ENCODE measurements around the gene C19orf25.
"Not testable (repeated sequence)": the region's sequence is repeated elsewhere in the genome, so short reads cannot be mapped to it uniquely, and the experiment has no call there.

Gene C19orf25

DNA sequence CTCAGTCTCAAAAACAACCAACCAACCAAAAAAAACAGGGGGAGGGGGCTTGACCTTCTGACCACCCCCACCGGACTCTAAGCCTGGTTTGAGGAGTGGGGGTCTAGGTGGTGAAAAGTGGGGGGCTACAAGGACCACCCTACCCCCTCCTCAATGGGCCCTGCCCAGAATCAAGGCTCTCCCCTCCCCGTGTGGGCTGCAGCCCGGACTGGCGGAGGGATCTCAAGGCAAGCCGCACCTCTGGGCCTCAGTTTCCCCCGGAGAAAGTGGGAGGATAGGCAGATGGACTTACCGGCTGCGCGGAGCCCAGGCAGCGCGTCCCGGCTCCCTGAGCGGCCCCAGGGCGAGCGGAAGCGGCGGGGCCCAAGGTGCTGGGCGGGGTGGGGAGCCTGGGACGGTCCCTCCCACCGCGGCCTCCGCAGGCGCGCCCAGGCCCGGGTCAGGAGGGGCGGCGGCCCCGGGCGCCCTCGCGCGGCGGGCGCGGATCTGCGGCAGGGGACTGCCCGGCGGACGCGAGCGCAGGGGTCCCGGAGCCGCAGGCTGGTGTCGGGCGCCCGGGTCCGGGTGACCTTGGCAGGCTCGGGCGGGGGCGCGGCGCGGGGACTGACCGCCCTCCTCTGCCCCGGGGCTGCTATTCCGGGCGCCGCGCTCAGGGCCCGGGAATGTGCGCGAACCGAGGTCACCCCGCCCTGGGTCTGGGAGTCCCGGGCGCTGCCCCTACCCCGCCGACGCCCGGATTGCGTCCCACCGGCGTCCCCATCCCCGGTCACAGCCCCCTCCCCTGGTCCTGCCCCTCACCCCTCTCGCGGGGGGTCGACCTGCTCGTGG is 33.9 kb upstream of the C19orf25 start, which contains the start of gene ADAMTSL5:
Gene ADAMTSL5, minus strand, starts transcription at position 349 of the 828 bp plus-strand sequence. CDS start 2,076 bp downstream, outside the sequence.
- DNase-seq: peak; percentile 65

DNA sequence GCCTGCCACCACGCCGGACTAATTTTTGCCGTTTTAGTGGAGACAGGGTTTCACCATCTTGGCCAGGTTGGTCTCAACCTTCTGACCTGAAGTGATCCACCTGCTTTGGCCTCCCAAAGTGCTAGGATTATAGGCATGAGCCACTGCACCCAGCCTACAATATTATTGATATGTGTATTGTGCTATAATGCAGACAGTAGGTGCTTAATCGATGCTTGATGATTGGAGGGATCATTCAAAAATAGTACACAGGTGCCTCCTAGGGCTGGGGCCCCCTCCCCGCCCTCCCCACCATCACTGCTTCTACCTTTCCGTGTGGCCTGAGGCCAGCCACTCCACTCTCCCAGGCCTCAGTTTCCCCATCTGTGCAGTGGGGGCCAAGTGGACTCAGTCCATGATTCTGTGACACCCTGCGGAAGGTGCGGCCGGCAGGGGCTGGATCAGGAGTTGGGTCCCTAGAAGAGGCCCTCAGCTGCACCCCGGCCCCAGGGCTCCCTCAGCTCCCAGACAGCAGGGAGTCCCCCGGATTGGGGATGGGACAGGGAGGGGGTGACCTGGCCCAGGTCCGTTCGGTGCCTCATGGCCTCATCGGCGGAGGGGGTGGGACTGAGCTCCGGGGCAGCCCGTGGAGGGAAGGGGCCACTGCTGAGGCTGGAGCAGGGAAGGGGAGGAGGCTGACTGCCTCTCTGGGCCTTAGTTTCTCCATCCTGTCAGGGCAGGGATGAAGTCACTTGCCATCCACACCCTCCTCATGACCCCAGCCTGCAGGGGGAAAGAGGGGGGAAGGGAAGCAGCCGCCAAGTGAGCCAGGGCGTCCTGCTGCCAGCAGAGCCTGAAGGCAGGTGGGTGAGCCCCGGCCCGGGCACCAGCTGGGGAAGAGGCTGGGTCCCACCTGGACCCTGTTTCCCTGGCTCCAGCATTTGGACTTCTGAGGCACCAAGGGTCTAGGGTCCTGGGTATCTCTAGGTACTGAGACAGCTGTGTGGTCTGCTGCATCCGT is 32.6 kb upstream of the C19orf25 start:
- no peak for DNase-seq

DNA sequence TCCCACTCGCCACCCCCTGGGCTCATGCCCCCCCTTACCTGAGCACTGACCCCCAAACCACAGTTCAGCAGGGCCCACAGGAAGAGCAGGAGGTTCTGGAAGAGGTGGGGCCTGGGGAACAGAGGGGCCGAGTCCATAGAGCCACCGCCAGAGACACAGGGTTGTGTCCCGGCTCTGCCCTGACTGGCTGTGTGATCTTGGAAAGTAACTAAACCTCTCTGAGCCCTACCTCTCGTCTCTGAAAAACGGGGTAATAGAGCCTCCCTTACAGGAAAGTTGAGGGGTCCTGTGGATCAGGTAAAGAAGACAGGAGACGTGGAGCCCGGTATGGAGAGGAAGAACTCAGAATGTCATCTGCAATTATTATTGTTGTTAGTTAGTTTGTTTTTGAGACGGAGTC is 31.8 kb upstream of the C19orf25 start:
- no peak for DNase-seq

DNA sequence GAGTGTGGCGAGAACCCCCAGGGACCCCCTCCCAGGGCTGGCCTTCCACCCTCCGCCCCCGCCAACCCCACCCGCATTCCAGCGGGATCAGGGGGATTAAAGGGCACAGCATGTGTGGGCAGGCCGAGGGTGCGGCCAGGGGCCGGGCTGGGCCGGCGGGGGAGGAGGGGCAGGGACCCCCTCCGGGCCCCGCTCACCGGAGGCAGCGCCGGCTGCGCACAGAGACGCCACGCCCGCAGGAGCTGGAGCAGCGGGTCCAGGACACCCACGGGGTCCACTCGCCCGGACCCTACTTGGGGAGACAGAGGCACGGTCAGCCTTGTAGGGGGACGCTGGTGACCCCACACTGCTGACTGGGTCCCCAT is 31.4 kb upstream of the C19orf25 start:
- DNase-seq: no peak

DNA sequence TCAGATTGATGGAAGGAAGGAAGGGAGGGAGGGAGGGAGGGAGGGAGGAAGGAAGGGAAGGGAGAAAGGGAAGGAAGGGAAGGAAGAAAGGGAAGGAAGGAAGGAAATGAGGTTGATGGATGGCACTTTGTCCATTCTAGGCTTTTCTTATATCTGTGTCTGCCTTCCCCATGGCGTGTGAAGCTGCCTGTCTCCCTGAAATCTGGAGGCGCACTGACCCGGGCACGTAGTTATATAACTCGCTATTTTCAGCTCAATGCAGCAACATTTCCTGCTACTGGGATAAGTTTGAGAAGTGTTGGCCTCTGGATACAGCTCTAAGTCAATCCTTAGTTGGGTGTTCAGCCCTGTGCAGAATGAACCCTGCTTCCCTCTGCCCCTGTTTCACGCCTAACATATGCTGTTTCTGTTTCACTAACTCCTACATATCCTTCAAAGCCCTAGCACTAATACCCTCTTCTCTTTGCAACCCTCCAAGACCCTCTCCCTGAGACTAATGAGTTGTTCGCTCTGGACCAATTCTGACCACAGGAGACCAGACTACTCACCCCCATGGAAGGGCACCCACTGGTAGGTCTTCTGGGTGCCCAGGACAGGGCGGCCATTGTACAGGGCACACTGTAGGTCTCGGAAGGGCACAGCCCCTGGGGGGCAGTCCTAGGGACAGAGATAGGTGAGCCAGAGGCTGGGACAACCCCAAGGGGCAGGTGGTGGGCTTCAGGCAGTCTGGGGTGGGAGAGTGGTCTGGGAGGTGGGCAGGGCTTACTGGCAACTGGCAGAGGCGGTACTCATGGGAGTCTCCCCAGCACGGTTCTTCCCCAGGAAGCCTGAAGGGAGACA is 30.8 kb upstream of the C19orf25 start:
- DNase-seq: no peak

DNA sequence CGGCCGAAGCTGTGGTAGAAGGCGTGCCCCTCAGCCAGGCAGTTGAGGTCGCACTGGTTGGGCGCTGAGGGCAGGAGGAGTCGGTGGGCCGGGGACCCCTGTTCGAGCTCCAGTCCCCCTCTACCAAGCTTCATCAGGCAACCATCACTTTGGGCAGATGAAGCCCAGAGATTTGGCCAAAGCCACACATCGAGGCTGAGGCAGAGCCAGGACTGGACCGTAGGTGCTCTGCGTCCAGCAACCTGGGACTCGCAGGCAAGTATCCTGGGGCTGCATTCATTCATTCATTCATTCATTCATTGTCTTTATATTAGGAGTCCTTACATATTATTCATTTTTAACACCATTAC is 29.5 kb upstream of the C19orf25 start:
- DNase-seq: no peak

DNA sequence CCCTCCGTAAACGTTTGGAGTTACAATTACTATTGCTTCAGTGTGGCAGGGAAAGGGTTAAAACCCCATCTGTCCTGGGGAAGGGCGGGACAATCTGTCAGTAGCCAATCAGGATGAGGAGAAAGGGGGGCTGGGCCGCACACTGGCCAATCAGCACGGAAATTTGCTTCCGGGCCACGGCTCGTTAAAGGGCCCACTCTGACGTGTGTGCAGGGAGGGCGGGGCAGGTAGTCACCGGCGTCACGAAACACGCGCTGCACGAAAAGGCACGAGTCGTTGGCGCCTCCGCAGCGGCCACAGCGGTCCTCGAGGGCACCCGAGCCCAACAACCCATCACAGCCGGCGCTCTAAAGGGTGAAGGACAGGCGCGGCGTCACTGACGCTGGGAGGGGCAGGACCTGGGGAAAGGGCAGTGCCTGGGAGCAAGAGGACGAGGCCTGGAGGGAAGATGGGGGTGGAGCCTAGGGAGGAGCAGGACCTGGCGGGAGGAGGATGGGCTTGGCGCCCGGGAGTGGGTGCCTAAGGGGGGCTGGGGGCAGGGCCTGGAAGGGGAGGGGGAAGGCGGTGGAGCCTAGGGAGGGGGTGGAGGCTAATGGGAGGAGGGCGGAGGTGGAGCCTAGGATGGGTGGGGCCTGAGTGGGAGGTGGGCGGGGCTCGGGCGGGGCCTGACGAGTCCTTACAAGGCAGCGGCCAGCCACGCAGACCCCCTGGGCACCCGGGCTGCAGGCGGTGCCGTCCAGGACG is 28.9 kb upstream of the C19orf25 start:
- peak; percentile 95 for DNase-seq

DNA sequence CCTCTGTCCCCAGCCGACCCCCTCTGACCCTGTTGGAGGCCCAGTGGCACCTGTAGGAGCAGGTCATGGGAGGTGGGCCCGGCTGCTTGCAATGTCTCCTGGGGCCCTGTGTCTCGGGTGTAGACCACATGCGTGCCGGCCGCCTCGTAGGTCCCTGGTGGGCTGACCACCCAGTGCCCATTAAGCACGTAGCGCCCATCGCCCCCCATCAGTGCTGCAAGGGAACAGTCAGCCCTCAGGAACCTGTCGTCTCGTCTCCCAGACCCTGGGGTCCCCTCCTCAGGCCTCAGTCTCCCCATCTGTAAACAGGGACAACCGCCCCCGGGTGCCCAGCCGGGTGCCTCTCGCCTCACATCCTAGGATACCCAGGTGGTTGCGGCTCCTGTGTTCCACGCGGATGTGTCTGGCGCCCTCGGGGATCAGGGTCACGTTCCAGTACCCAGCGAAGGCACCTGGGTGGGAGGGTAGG is 28.2 kb upstream of the C19orf25 start:
- DNase-seq: no peak

DNA sequence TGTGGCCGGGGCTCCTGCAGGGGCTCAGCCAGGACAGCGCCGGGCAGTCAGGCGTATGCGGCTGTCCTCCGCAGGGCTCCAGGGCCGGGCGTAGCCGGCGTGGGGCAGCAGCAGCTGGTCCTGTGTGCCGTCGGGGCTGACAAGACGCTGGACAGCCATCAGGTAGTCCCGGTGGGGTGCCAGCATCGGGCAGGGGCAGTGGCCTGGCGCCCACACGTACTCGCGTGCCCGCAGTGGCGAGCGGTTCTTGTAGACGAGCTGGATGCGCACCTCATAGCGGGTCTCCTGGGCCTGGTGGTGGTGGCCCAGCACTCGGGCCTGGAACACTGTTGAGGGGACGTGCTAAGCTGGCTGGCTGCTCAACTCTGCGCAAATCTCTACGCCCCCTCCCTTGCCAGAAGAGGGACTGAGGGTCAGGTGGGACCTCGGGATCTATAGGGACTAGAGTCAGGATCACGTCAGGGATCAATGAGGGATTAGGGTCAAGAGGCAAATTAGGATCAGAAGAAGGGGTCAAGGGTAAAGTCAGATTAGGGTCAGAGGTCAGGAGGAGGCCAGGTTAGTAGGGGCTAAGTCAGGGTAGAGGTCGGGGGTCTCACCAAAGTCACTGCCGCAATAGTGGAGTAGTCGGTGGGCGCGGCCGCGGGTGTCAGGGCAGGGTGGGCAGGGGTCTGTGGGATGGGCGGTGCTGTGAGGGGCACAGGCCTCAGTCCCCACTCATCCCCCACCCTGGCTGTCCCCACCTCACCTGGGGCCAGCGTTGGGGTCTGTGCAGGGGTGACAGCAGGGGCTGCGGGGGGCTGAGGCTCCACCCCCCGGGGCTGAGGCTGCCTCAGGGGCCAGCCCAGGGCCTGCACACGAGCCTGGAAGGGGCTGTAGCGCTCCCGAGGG is 27.2 kb upstream of the C19orf25 start:
- DNase-seq: no peak

DNA sequence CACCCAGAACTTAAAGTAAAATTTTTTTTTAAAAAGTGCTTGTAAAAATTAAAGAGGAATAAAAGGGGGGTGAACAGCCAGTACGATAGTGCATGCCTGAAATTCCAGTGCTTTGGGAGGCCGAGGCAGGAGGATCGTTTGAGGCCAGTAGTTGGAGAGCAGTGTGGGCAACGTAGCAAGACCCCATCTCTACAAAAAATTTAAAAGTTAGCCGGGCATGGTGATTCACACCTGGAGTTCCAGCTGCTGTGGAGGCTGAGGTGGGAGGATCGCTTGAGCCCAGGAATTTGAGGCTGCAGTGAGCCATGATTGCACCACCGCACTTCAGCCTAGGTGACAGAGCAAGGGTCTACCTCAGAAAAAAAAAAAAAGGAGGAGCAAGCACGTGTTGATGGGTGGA is 26.0 kb upstream of the C19orf25 start:
- no peak for DNase-seq

DNA sequence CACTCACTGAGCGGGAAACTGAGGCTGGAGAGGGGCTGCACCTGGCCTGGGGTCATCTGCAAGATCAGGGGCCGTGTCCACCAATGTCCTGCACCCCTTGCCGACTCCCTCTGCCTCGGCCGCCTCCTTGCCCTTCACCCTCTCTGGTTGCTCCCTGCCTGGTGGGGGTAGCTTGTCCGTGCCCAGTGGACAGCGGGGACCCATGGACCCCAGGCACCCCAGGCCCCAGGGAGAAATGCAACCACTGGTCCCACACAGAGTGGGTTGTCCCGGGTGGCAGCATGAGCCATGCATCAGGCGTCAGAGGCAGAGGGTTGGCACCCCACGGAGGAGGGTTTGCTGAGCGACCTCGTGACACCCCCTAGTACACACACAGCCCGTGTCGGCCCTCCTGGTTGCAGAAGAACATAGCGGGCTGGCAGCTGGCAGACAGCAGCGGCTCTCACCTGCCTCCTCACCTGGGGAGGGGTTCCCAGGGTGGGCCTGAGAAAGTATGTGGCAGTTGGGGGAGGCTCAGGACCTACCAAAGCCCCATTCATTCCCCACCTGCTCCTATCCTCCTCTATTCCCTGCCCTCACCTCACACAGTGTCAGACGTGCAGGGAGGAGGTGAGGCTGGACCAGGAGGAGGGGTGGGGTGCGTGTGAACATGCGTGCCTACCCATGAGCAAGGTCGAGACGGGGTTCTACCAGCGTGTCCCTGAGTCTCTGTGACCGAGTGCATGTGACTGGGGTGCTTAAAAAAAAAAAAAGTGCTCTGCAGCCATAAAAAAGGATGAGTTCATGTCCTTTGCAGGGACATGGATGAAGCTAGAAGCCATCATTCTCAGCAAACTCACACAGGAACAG is 25.1 kb upstream of the C19orf25 start:
- no peak for DNase-seq

DNA sequence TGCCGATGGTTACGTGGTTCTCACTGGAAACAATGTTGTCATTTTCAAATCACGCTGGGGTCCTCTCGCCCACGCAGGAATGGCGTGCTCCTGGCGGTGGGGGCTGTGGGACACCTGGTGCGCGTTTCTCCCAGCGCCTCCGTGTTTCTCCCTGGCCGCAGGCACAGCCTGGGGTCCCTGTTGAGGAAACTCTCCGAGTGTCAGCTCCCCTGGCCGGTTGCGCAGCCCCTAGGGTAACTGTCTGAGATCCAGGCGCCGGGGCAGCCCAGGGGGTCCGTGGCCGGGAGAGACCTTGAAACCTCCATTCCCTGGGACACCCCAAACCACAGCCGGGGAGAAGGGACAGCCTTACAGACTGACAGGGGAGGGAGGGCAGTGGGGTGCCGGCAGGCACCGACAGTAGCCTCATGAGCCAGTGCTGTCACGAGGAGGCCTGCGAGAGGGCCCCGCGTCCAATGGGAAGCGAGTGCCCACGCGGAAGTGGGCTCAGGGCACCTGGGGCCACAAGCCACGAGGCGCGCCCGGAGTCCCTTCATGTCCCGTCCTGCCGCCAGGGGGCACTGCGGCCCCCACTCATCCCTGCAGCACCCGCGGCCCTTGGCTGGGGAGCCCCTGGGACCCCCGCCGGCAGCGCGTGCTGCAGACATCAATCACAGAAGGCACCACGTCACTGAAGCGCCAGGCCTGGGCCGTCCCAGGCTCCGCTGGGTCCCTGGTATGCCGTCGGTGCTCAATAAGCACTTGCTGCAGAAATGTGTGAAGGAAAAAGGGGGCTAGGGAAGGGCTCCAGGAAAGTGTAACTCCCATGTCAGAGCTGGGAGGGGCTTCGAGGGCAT is 24.3 kb upstream of the C19orf25 start:
- peak; percentile 24 for DNase-seq

DNA sequence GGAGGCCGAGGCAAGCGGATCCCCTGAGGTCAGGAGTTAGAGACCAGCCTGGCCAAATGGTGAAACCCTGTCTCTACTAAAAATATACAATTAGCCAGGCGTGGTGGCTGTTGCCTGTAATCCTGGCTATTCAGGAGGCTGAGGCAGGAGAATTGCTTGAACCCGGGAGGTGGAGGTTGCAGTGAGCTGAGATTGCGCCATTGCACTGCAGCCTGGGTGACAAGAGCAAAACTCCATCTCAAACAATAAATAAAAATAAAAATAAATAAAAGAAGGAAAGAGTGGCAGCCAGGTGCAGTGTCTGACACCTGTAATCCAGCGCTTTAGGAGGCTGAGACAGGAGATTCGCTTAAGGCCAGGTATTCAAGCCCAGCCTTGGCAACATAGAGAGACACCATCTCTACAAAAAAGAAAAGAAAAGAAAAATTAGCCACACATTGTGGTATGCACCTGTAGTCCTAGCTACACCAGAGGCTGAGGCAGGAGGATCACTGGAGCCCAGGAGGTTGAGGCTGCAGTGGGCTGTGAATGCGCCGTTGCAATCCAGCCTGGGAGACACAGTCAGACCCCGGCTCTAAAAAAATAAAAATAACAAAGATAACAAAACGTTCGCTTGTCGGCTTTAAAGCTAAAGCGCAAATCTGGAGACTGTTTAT is 23.5 kb upstream of the C19orf25 start:
- no peak for DNase-seq

DNA sequence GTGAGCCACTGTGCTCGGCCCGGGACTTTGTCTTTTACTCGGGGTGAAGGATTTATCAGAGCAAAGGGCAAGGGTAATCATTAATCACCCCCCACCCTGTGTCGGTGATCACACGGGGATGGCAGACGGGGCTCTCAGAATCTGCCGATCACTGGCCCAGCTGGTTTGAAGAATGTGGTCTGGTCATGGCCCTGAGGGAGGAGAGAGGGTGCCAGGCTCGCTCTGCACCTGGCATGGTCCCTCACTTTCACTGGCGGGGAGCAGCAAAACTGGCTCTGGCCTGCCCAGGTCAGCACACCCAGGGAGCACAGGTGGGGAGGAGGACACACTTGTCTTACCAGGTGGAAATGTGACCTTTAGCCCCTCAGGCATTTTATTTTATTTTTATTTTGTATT is 22.2 kb upstream of the C19orf25 start:
- no peak for DNase-seq

DNA sequence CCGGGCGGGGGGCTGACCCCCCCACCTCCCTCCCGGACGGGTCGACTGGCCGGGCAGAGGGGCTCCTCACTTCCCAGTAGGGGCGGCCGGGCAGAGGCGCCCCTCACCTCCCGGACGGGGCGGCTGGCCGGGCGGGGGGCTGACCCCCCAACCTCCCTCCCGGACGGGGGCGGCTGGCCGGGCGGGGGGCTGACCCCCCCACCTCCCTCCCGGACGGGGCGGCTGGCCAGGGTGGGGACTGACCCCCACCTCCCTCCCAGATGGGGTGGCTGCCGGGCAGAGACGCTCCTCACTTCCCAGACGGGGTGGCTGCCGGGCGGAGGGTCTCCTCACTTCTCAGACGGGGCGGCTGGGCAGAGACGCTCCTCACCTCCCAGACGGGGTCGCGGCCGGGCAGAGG is 20.2 kb upstream of the C19orf25 start:
- not testable (repeated sequence) for DNase-seq

DNA sequence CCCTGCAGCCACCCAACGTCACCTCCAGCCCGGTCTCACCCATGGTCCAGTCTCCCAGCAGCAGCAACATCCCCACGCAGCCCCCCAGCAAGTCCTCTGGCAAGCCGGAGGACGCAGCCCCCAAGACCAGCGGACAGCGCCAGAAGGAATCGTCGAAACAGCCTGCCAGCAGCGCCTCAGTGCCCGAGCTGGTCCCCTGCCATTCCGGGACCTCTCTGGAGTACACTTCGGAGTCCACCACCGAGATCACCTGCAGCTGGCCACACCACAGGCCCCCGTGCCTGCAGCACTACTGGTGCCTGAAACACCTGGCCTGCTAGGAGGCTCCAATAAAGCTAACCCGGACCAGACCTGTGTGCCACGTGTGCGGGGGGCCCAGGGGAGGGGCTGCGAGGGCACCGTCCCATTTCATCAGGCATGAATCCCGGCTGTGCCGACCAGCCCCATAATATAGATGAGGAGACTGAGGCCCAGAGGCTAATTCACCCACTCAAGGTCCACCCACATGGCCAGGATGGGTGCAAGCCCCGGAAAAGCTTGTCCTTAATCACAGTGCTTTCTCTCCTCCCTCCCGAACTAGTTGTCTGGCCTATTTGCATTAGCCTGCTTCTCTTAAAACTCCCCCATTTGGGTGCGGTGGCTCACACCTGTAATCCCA is 18.7 kb upstream of the C19orf25 start:
- no peak for DNase-seq

DNA sequence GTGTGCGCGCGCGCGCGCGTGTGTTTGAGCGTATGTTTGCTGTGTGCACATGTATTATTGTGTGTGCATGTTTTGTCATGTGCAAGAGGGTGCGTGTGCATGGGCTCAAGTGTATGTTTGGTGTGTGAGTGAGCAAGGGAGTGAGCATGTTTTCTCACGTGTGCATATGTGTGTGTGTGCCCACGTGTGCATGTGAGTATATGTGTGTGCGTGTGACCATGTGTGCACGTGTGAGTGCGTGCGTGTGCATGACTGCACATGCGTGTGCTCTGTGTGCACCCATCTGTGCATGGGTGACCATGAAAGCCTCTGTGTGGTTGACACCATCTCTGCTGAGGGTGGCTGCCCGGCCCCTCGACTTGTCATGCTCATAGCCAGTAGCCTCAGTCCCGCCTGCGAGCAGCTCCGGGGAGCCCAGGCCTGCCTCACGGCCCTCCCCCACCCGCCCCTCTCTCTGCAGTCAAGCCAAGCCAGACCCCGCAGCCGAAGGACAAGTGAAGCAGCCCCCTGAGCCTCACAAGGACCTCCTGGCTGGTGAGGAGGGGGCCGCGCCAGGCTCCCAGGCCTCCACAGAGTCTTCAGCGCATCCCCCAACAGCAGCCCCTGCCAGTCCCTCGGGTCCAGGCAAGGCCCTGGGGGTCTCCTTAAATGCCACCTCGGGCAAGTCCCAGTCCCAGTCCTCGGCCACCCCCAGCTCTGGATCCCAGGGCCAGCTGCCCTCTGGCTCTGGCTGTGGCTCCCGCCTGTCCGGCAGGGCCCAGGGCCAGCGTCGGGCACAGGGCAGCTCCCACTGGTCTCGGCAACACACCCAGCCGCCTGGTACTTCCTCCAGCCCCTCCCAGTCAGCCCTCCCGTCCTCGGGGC is 17.9 kb upstream of the C19orf25 start:
- DNase-seq: no peak

All from fibroblast of skin of abdomen (primary cell).